Fibroblast of skin of back (primary cell): ENCODE data around the gene POLR3A. TPM values are rescaled to one million over a fixed set of nuclear protein-coding genes. Genes with fewer than 3 reads are reported as not detected.
"Not testable (repeated sequence)": the region's sequence is repeated elsewhere in the genome, so short reads cannot be mapped to it uniquely, and the experiment has no call there.

Source experiments
- DNase-seq: peaks from one replicate; pipeline ENCODE4 v3.0.0-alpha.2; 2013
- polyA plus RNA-seq, 2 experiments: library from polyadenylated mRNA; unstranded; fragments of 120-200 nt; gene quantifications; one replicate each; pipeline ENCODE4 v1.2.1, GENCODE V29; 2013; ENCODE audit not compliant: insufficient read length in 2 of 2

The POLR3A gene
- 13.3 TPM for polyA plus RNA-seq (2013, experiment 1 of 2; ENCODE audit: insufficient read length)
- polyA plus RNA-seq (2013, experiment 2 of 2; ENCODE audit: insufficient read length): 10.6 TPM

DNA sequence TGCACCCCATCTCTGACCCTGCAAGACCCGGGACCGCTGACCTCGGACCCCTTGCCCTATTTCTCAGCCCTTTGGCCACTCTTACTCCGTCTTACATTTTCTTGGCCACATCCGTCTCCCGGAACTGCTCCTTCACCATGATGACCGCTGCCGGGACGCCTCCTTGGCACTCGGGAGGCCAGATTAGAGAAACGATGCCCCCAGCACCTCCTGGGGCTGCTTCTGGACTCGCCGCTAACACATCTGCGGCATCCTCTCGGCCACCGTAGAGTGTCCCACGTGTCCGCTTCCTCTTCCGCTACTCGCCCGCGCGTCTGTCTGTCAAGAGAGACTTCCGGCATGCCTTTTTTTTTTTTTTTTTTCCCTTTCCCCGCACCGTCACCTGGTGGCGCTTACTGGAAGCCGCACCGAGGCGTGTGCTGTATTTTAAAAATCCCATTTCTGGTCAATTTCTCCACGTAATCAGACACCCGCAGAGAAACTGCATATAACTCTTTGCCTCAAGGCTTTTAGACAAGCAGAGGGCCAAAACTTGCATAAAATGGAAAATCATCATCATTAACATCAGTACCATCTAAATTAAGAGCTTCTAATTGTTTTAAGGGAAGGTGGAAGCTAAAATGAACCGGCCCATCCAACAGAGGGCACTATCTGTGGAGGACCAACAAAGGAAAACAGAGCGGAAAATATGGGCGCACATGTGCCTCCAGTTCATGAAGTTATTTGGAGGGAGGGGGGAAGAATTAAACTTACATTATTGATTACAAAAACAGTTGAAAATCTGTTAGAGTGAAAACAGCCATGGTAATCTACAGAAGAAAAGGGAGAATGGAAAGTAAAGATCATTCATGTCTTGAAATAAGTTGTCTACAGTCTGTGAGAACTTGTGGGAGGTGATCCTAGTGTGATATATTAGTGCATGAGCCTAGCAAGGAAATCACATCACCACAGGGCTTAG lies at the start of gene POLR3A:
TSS of gene POLR3A (minus strand) at position 247 of the 958 bp plus-strand sequence. CDS start at position 139, 108 bp downstream.
- DNase-seq: peak; percentile 99

- DNase-seq: no peak
These were observed 49.4 kb upstream of the POLR3A start for GRCh38 chr10:78078539-78079330.

GRCh38 chr10:78075806-78076205 lies 46.5 kb upstream of the POLR3A start:
- DNase-seq: not testable (repeated sequence)

- DNase-seq: no peak
These were observed 43.2 kb upstream of the POLR3A start for GRCh38 chr10:78072504-78072903.

DNA sequence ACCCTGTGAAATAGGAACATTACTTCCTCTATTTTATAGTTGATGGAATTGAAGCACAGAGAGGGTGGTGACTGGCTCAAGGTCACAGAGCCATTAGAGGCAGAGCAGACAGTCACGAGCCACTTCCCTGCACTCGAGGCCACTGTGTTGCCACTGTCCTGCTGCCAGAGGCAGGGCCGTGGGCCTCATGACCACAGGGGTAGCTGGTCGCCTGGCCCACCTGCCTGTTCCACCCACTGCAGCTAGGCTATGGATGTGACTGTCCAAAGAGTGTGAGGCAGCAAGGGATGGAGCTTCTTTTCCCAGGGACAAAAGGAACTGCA lies 42.5 kb upstream of the POLR3A start:
- DNase-seq: no peak

- no peak for DNase-seq
These were observed 42.0 kb upstream of the POLR3A start for GRCh38 chr10:78071140-78071856.

- no peak for DNase-seq
These were observed 41.4 kb upstream of the POLR3A start for GRCh38 chr10:78070726-78071125.

- not testable (repeated sequence) for DNase-seq
These were observed 40.7 kb upstream of the POLR3A start for GRCh38 chr10:78070064-78070463.

GRCh38 chr10:78069151-78069550 lies 39.8 kb upstream of the POLR3A start:
- DNase-seq: no peak

GRCh38 chr10:78066728-78067430 lies 37.6 kb upstream of the POLR3A start:
- DNase-seq: peak; percentile 12

- DNase-seq: no peak
These were observed 36.7 kb upstream of the POLR3A start for GRCh38 chr10:78066012-78066411.

- DNase-seq: no peak
These were observed 36.3 kb upstream of the POLR3A start for GRCh38 chr10:78065611-78066010.

DNA sequence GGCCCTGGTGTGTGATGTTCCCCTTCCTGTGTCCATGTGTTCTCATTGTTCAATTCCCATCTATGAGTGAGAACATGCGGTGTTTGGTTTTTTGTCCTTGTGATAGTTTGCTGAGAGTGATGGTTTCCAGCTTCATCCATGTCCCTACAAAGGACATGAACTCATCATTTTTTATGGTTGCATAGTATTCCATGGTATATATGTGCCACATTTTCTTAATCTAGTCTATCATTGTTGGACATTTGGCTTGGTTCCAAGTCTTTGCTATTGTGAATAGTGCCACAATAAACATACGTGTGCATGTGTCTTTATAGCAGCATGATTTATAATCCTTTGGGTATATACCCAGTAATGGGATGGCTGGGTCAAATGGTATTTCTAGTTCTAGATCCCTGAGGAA lies 35.6 kb upstream of the POLR3A start:
- DNase-seq: not testable (repeated sequence)

- no peak for DNase-seq
These were observed 33.9 kb upstream of the POLR3A start for GRCh38 chr10:78063236-78063635.

DNA sequence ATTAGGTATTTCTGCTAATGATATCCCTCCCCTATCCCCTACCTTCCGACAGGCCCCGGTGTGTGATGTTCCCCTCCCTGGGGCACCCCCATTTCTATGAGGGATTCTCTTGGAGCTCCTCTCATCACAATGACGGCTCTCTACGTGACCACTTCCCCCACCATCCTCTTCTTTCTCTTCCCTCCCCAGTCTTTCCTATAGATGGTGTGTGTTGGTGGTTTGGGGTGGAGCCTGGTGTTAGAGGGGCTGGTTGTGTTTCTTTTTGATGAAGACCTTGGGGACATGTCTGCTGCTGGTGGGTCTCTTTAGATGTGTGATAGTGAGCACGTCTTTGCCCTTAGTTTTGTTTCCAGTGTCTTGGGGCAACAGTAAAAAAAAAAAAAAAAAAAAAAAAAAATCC lies 33.0 kb upstream of the POLR3A start:
- DNase-seq: no peak

GRCh38 chr10:78059906-78060702 lies 30.8 kb upstream of the POLR3A start:
- no peak for DNase-seq

DNA sequence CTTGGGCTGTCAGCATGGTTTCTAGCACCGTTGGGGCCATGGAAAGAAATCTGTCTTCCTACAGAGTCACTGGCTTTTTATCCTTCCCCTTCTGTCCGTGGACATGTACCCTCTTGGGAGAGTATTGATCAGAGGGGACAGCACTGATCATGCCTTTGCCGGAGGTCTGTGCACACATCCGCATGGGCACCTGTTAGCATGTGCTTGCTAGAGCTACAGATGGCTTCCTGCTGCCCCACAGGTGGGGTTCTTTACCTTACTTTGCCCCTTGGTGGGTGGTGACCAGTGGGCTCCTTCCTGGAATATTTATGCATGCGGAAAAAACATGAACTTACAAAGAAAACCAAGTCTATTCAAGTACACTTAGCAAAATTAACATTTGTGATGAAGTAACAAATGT lies 29.2 kb upstream of the POLR3A start:
- DNase-seq: no peak

GRCh38 chr10:78053211-78053868 lies 24.0 kb upstream of the POLR3A start:
- peak; percentile 91 for DNase-seq

- no peak for DNase-seq
These were observed 20.5 kb upstream of the POLR3A start for GRCh38 chr10:78049851-78050250.

- DNase-seq: peak; percentile 77
These were observed 18.1 kb upstream of the POLR3A start for GRCh38 chr10:78047314-78047891.
